HL-60 (cell line): ENCODE results near the gene NHEJ1.

ENCODE experiments used
- DNase-seq, 2 experiments: peaks; one replicate each; pipeline ENCODE4 v3.0.0-alpha.2; 2010 to 2020; ENCODE audit warnings: low read depth in 1 of 2, low spot score in 1 of 2
- H3K27ac ChIP-seq: fragments of 250-450 bp; sonication (Bioruptor Pico); replicated peaks from 2 replicates; pipeline ENCODE4 v1.5.1; 2020; ENCODE audit warnings: mild to moderate bottlenecking, moderate library complexity
- H3K27me3 ChIP-seq: fragments of 250-450 bp; sonication (Bioruptor Pico); 2 replicates; pipeline ENCODE4 v1.5.1; 2021; ENCODE audit warnings: mild to moderate bottlenecking, moderate library complexity; ENCODE audit not compliant: insufficient read depth, poor library complexity, severe bottlenecking
- H3K4me3 ChIP-seq: replicated peaks from 2 replicates; pipeline ENCODE4 v1.5.1; 2011; ENCODE audit warnings: mild to moderate bottlenecking, control low read depth, low read length; ENCODE audit not compliant: insufficient read depth
- CTCF ChIP-seq: IDR thresholded peaks from one replicate; pipeline ENCODE4 v1.5.1; 2011; ENCODE audit warnings: low read length, control low read depth, inconsistent platforms; ENCODE audit not compliant: insufficient read depth
- GABPA ChIP-seq: IDR thresholded peaks from 2 replicates; pipeline ENCODE4 v1.6.1; 2012; ENCODE audit warnings: low read depth
- POLR2AphosphoS5 ChIP-seq: IDR thresholded peaks from 2 replicates; pipeline ENCODE4 v1.6.1; 2012; ENCODE audit warnings: low read depth
- REST ChIP-seq: IDR thresholded peaks from 2 replicates; pipeline ENCODE4 v1.6.1; 2012; ENCODE audit warnings: low read depth; ENCODE audit not compliant: insufficient replicate concordance
- SPI1 ChIP-seq: IDR thresholded peaks from 2 replicates; pipeline ENCODE4 v1.6.1; 2012; ENCODE audit warnings: low read depth, mild to moderate bottlenecking, borderline replicate concordance

Gene NHEJ1

GRCh38 chr2:219133976-219134375, 26.6 kb downstream of the NHEJ1 start:
- peak in 1 of 2 experiments; percentile 36 for DNase-seq
- Histone ChIP-seq H3K27ac (no peak overlapping the region), H3K4me3 (no peak overlapping the region), H3K27me3 (no peaks in the 10 kb centered on the region)
- TF ChIP-seq CTCF (no peak), SPI1 (no peak), GABPA (no peak), REST (no peak), POLR2AphosphoS5 (no peak)

GRCh38 chr2:219131744-219132143, 28.9 kb downstream of the NHEJ1 start:
- no peak for DNase-seq
- Histone ChIP-seq H3K4me3 (no peak overlapping the region), H3K27ac (no peak overlapping the region), H3K27me3 (no peaks in the 10 kb centered on the region)
- no peak for TF ChIP-seq GABPA
- no peak for TF ChIP-seq POLR2AphosphoS5
- no peak for TF ChIP-seq CTCF
- no peak for TF ChIP-seq REST
- TF ChIP-seq SPI1: no peak

- no peak overlapping the region for H3K27ac ChIP-seq
- no peak overlapping the region for H3K4me3 ChIP-seq
- no peaks in the 10 kb centered on the region for H3K27me3 ChIP-seq
- DNase-seq: no peak
- TF ChIP-seq GABPA (no peak), SPI1 (no peak), CTCF (no peak), POLR2AphosphoS5 (no peak), REST (no peak)
These were observed 29.3 kb downstream of the NHEJ1 start for GRCh38 chr2:219131327-219131726.
